HUDEP-2 (cell line): ENCODE data around the gene FAM171A2.
A peak's percentile ranks its signal among the peaks of the same experiment; 100 is the strongest.
"Not testable (repeated sequence)": the region's sequence is repeated elsewhere in the genome, so short reads cannot be mapped to it uniquely, and the experiment has no call there.

Experiments
- DNase-seq, 76 experiments: peaks; one replicate each; lab custom pipeline; 2025; ENCODE audit not compliant: unreplicated experiment in 76 of 76; lab: John Stamatoyannopoulos, UW

The FAM171A2 gene

DNA sequence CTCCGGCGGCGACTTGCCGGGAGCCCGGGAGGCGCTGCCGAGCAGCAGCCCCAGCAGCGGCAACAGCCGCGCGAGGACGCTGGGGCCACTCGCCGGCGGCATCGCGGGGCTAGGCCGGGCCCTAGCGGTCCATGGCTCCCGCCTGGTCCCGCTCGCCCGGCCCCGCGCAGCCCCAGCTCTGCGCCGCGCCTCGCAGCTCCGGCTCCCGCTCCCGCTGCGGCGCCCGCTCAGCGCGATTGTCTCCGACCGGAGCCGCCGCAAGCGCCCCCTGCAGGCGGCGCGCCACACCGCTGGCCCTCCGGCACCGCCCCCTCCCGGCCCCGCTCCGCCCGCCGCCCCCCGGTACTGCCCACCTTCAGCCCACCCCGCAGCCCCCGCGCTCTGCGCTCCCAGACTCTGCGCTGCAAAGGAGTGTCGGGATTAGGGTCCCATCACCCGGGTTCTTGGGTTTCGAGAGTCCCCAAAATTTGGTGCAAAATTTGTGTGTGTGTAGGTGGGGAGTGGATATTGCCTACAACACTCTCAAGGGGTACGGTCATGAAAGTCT lies at the start of gene FAM171A2:
FAM171A2 (minus strand) TSS at position 241 of the 547 bp plus-strand sequence; CDS start at position 102, 139 bp downstream.
- peak in 41 of 76 experiments; percentile 5 to 60 (median 33) for DNase-seq

GRCh38 chr17:44409309-44410028 lies 45.8 kb upstream of the FAM171A2 start:
- DNase-seq: no peak

- no peak for DNase-seq
These were observed 45.1 kb upstream of the FAM171A2 start for GRCh38 chr17:44408786-44409185.

GRCh38 chr17:44402564-44403172 lies 39.0 kb upstream of the FAM171A2 start:
- no peak for DNase-seq

DNA sequence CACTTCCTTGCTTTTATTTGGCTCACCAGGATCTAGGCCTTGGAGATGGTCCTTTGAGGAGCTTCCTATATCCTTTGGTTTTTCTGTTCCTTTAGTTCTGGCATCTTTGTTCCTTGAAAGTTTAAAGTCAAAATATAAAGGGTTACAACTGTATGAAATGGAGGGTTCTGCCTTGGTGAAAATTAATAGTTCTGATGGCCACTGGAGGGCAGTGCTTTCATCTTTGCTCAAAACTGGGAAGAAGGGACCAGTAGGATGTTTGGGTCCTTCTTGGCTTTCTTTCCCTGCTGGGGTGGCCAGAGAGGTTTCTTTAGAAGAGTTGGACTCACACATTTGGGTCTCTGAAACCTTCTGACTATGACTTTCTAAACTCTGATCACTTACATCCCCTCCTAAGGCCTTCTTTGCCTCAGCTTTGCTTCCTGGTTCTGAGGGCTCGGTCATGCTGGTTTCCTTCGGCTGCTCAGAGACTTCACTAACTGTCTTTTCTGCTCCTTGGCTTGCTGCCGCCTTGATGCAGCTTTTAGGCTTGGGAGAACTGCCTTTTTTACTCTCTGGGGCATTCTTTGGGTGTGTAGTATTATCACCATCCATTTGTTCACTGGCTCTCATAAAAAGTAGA lies 36.7 kb upstream of the FAM171A2 start:
- peak in 11 of 76 experiments; percentile 2 to 24 (median 11) for DNase-seq

GRCh38 chr17:44398692-44399691 lies 35.3 kb upstream of the FAM171A2 start:
- DNase-seq: no peak

DNA sequence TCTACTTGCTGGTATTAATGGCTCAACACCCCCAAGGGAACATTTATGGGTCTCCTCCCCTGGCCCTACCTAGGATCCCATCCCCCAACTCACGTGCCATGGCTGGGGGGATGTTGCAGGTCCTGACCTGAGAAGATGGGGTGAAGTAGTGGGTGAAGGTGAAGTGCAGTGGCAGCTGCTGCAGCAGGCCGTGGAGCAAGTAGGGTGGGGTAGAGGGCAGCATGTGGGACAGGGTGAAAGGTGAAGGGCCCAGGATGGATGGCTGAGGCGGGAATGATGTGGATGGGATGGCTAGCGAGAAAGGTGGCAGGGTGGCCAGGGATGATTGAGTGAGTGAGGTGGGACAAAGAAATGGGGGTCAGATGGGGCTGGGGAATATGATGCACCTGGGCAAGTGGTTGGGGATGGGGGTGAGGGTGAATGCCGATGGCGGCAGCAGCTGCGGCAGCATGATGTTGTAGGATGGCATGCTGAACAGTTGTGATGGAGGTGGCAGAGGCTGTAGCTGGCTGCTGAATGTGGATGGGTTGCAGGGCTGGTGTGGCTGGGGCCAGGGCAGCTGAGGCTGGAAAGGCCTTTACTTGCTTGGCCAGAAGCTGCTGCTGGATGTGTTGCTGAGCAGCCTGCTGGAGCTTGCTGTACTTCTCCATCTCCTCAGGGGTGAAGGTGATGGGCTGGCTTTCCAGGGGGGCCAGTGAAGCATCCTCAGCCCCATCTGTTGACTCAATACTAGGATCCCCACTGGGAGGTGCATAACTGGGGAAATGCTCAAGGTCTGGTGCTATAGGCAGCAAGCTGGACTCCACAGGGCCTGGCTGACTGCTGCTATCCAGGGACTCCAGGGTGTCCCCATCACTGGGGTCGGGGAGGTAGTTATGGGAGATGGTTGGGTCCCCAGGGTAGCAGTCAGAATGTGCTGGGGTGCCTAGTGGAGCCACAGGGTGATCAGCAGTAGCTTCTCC lies 34.1 kb upstream of the FAM171A2 start:
- no peak for DNase-seq

- no peak for DNase-seq
These were observed 33.3 kb upstream of the FAM171A2 start for GRCh38 chr17:44396946-44397345.

- no peak for DNase-seq
These were observed 31.2 kb upstream of the FAM171A2 start for GRCh38 chr17:44394833-44395232.

- not testable (repeated sequence) for DNase-seq
These were observed 30.5 kb upstream of the FAM171A2 start for GRCh38 chr17:44394112-44394511.

GRCh38 chr17:44390250-44390870 lies 26.7 kb upstream of the FAM171A2 start:
- DNase-seq: no peak

DNA sequence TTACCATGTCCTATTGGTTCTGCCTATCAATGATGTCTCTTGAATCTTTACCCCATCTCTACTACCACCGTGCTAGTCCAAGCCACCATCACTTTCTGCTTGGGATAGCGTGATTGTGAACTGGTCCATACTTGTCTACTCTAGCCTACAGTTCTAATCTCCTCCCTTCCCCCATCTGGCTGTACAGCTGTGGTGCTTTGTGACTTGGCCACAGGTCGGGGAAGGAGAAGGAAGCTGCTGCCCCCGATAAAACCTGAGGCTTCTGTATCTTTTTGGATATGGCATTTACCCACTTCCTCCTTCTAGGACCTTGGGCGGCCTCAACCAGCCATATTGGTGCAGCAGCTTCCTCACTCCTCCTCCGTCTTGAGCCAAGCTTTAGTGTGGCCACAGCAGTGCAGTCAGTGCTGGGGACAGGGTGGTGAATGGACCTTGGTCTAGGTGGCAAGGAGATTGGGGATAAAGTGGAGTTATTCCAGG lies 26.1 kb upstream of the FAM171A2 start:
- peak in 71 of 76 experiments; percentile 17 to 92 (median 66) for DNase-seq

DNA sequence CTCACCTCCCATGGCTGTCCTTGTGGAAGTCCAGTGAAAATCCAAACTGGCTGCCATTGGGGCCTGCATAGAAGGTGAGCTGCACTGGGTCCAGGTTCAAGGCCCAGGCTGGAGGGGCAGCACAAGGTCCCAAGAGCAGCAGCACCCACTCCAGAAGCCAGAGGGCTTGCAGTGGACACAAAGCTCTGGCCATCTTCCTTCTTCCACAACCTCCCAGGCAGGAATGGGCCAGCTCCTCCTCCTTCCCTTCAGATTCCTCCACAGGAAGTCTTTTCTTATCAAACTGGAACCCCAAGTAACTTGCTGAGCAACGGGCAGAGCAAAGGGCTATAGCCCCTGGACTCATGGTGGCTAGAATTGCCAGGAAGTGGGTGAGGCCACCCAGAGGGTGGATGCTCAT lies 25.6 kb upstream of the FAM171A2 start, which contains the start of gene ITGA2B:
ITGA2B (minus strand) TSS at position 369 of the 400 bp plus-strand sequence; CDS start at position 193, 176 bp downstream.
- DNase-seq: peak in 6 of 76 experiments; percentile 34 to 66 (median 49)

GRCh38 chr17:44387804-44388203 lies 24.2 kb upstream of the FAM171A2 start:
- peak in 60 of 76 experiments; percentile 13 to 81 (median 42) for DNase-seq

DNA sequence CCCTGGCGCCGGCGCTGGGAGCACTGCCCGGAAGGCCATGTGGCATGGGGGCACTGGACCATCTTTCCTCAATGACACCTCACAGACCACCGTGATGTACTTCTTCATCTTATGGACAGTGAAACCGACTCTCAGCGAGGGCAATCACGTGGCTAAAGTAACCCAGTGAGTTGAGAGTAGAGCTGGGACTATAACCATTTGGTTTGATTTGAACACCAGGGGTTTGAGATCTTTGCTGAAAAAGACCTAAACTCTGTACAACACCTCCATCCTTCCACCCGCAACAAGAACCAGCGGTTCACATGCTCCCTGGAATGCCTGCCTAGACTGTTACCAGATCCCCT lies 22.5 kb upstream of the FAM171A2 start:
- DNase-seq: no peak

DNA sequence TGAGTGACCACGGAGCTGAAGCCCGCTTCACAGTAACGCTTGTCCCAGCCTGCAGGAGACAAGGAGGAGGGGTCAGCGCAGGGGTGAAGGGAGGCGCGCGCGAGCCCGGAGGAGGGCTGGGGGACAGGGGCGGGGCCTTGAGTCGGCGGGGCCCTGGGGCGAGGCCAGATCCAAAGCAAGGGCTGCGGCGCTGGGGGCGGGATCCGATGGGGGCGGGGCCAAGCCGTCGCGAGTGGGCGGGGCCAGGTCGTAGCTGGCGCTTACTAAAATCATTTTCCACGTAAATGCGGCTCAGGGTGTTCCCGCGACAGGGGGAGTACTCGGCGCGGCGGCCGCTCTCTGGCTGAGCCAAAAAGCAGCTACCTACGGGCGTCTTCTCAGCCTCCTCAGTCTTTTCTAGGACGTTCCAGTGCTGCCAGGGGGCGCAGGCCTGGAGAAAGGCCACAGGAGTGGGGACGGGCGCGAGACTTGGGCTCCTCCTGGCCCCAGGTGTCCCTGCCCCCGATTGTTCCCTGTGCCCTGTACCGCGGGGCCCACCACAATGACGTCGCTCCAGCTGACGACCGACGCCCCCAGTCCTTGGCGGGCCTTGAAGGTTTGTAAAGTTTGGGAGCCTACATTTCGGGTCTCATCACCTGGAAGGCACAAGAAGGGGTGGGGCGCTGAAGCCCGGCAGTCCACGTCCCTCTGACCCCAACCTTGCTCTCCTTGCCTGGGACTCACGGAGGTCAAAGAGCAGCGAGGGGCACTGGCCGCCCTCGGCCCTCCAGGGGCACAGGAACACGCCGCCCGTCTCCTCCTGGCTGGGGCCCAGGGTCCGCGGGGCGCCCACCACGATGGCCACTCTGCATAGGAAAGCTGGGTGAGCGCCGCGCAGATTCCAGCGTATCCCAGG lies 21.9 kb upstream of the FAM171A2 start:
- peak in 72 of 76 experiments; percentile 19 to 91 (median 76) for DNase-seq

DNA sequence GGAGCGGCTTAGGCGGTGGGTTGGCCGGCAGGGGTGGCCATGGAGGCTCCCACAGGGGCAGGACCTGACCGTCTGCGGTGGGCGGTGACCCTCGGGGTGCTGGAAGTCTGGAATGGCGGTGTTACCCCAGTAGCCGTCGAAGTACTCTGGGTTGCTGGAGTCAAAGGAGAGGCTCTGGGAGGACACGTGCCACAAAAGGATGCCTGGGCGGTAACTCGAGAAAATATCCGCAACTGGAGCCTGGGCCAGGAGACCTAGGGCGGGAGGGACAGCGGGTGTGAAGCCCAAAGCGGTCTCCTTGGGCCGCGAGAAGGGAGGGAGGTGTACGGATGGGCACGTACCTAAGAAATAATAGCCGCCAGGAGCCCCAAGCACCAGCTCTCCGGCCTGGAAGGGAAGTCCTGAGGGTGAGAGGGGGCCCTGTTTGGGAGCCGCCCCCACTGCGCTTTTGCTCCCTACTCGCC lies 21.2 kb upstream of the FAM171A2 start:
- no peak for DNase-seq
